GM12878 (cell line): ENCODE data around the gene NUTM1. TPM values are rescaled to one million over a fixed set of nuclear protein-coding genes. Genes with fewer than 3 reads are reported as not detected.
A peak's percentile ranks its signal among the peaks of the same experiment; 100 is the strongest.

ENCODE experiments used
- ATF7 ChIP-seq: fragments of 450-650 bp; IDR thresholded peaks from 2 replicates; pipeline ENCODE4 v1.6.1; 2016; ENCODE audit warnings: low read depth, mild to moderate bottlenecking
- BMI1 ChIP-seq: fragments of 450-650 bp; IDR thresholded peaks from 2 replicates; pipeline ENCODE4 v1.6.1; 2016; ENCODE audit warnings: mild to moderate bottlenecking, moderate library complexity, borderline replicate concordance
- CBFB ChIP-seq: IDR thresholded peaks from 2 replicates; pipeline ENCODE4 v1.6.1; 2016; ENCODE audit warnings: antibody characterized with exemption, low read depth
- DPF2 ChIP-seq: fragments of 450-650 bp; IDR thresholded peaks from 2 replicates; pipeline ENCODE4 v1.6.1; 2017; ENCODE audit warnings: mild to moderate bottlenecking
- ETV6 ChIP-seq, 2 experiments: fragments of 450-650 bp in 1 of 2; IDR thresholded peaks in 1 of 2; conservative IDR thresholded peaks in 1 of 2; 2 replicates each; pipeline ENCODE4 v1.6.1; 2014; ENCODE audit warnings: antibody characterized with exemption in 1 of 2, borderline replicate concordance in 1 of 2, low read depth in 1 of 2, mild to moderate bottlenecking in 1 of 2, moderate library complexity in 1 of 2
- KAT2A ChIP-seq: conservative IDR thresholded peaks from 2 replicates; pipeline ENCODE4 v1.6.1; 2011; ENCODE audit warnings: low read depth, low read length; ENCODE audit not compliant: control insufficient read depth
- KDM1A ChIP-seq: fragments of 200-600 bp; sonication (generic); IDR thresholded peaks from 2 replicates; pipeline ENCODE4 v1.6.1; 2016; ENCODE audit warnings: borderline replicate concordance
- MEF2A ChIP-seq: IDR thresholded peaks from 2 replicates; pipeline ENCODE4 v1.6.1; 2011; ENCODE audit warnings: low read depth, mild to moderate bottlenecking, low read length, moderate library complexity; ENCODE audit not compliant: insufficient read depth
- NKRF ChIP-seq: fragments of 450-650 bp; conservative IDR thresholded peaks from 2 replicates; pipeline ENCODE4 v1.6.1; 2017; ENCODE audit warnings: mild to moderate bottlenecking, moderate library complexity
- NRF1 ChIP-seq: conservative IDR thresholded peaks from 2 replicates; pipeline ENCODE4 v1.6.1; 2011; ENCODE audit warnings: mild to moderate bottlenecking, low read depth, low read length, improper control_type of control experiment
- RAD51 ChIP-seq: fragments of 450-650 bp; IDR thresholded peaks from 2 replicates; pipeline ENCODE4 v1.6.1; 2016; ENCODE audit warnings: moderate library complexity, mild to moderate bottlenecking, inconsistent platforms
- RB1 ChIP-seq: fragments of 450-650 bp; formaldehyde crosslinking; IDR thresholded peaks from 2 replicates; pipeline ENCODE4 v1.6.1; 2017; ENCODE audit warnings: mild to moderate bottlenecking, borderline replicate concordance
- SP1 ChIP-seq: IDR thresholded peaks from one replicate; pipeline ENCODE4 v1.6.1; 2011; ENCODE audit warnings: low read depth, low read length
- SRF ChIP-seq, 2 experiments: IDR thresholded peaks; 2 replicates each; pipeline ENCODE4 v1.6.1; 2011; ENCODE audit warnings: low read depth in 2 of 2, low read length in 2 of 2, mild to moderate bottlenecking in 1 of 2, moderate library complexity in 1 of 2
- SUPT20H ChIP-seq: IDR thresholded peaks from 2 replicates; pipeline ENCODE4 v1.6.1; 2011; ENCODE audit warnings: low read depth, mild to moderate bottlenecking, low read length, moderate library complexity, borderline replicate concordance; ENCODE audit not compliant: control insufficient read depth
- TARDBP ChIP-seq: IDR thresholded peaks from 2 replicates; pipeline ENCODE4 v1.6.1; 2016; ENCODE audit warnings: borderline replicate concordance
- TBL1XR1 ChIP-seq: IDR thresholded peaks from 2 replicates; pipeline ENCODE4 v1.6.1; 2012; ENCODE audit warnings: low read depth, low read length, improper control_type of control experiment
- TCF7 ChIP-seq: IDR thresholded peaks from 2 replicates; pipeline ENCODE4 v1.6.1; 2014; ENCODE audit warnings: antibody characterized with exemption, borderline replicate concordance
- ZBTB4 ChIP-seq: fragments of 450-650 bp; formaldehyde crosslinking; IDR thresholded peaks from 2 replicates; pipeline ENCODE4 v1.4.0; 2022; ENCODE audit warnings: mild to moderate bottlenecking, moderate library complexity
- ZNF384 ChIP-seq: IDR thresholded peaks from 2 replicates; pipeline ENCODE4 v1.6.1; 2012; ENCODE audit warnings: low read depth, mild to moderate bottlenecking, low read length, improper control_type of control experiment, borderline replicate concordance
- polyA plus RNA-seq, 11 experiments: library from polyadenylated mRNA; depleted of rRNA in 4 of 11; unstranded in 6 of 11; stranded (reverse) in 5 of 11; fragments of >200 nt; fragmentation: Nextera tagmentation in 4 of 11; fragmentation: Illumina TruSeq in 1 of 11; extraction: Ambion mirVana in 4 of 11; extraction: Trizol in 1 of 11; gene quantifications; 1 replicate in 1 of 11; 2 replicates in 10 of 11; pipeline versions ENCODE4 v1.2.1 to v1.2.3, GENCODE V29; 2011 to 2016; ENCODE audit warnings: inconsistent platforms in 2 of 11, missing spikeins in 2 of 11, low read depth in 1 of 11
- total RNA-seq, 4 experiments: library from RNA; depleted of rRNA in 3 of 4; stranded (reverse); fragments of >200 nt in 3 of 4; fragmentation: Illumina TruSeq in 1 of 4; extraction: Trizol in 1 of 4; gene quantifications; 2 replicates each; pipeline versions ENCODE4 v1.2.1 to v1.2.3, GENCODE V29; 2013 to 2021
- TF ChIP-seq, protein P1 (sequence below): fragments of 450-650 bp; IDR thresholded peaks from 2 replicates; pipeline ENCODE4 v1.6.1; 2016; ENCODE audit warnings: mild to moderate bottlenecking, moderate library complexity, borderline replicate concordance

The NUTM1 gene
- total and polyA plus RNA-seq, 10 of the 15 experiments (the other 5 are each of a cell fraction or from before 2014, with no cell fraction given), result under 0.01 to 0.05 TPM; not detected in 8

- TF ChIP-seq KDM1A (no peak), ATF7 (no peak; the same call in 1 of the 2 replicates), NKRF (no peak), SRF (IDR thresholded peaks at IDR 0.05; ENCODE audit: low read depth in 2 of 2, low read length in 2 of 2) (no peak), ETV6 (conservative IDR thresholded peaks at IDR 0.05 in 1 of 2, IDR thresholded peaks at IDR 0.05 in 1 of 2; ENCODE audit: borderline replicate concordance in 1 of 2, low read depth in 1 of 2) (peak in 1 of 2 experiments; percentile 85; a peak in 2 of 4 replicates), SP1 (no peak), TARDBP (no peak), BMI1 (no peak), ZBTB4 (CRISPR knock-in tag) (no peak), DPF2 (no peak), RB1 (no peak), ZNF384 (no peak), KAT2A (no peak), RAD51 (no peak), TBL1XR1 (no peak), TCF7 (peak; percentile 64; the same call in 1 of the 2 replicates), NRF1 (no peak), MEF2A (0 out of 2 replicates have a peak, but pooled peaks have one; percentile 29), CBFB (no peak), SUPT20H (no peak)
- TF ChIP-seq, protein P1, sequence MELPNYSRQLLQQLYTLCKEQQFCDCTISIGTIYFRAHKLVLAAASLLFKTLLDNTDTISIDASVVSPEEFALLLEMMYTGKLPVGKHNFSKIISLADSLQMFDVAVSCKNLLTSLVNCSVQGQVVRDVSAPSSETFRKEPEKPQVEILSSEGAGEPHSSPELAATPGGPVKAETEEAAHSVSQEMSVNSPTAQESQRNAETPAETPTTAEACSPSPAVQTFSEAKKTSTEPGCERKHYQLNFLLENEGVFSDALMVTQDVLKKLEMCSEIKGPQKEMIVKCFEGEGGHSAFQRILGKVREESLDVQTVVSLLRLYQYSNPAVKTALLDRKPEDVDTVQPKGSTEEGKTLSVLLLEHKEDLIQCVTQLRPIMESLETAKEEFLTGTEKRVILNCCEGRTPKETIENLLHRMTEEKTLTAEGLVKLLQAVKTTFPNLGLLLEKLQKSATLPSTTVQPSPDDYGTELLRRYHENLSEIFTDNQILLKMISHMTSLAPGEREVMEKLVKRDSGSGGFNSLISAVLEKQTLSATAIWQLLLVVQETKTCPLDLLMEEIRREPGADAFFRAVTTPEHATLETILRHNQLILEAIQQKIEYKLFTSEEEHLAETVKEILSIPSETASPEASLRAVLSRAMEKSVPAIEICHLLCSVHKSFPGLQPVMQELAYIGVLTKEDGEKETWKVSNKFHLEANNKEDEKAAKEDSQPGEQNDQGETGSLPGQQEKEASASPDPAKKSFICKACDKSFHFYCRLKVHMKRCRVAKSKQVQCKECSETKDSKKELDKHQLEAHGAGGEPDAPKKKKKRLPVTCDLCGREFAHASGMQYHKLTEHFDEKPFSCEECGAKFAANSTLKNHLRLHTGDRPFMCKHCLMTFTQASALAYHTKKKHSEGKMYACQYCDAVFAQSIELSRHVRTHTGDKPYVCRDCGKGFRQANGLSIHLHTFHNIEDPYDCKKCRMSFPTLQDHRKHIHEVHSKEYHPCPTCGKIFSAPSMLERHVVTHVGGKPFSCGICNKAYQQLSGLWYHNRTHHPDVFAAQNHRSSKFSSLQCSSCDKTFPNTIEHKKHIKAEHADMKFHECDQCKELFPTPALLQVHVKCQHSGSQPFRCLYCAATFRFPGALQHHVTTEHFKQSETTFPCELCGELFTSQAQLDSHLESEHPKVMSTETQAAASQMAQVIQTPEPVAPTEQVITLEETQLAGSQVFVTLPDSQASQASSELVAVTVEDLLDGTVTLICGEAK, result no peak
These were observed 7.7 kb upstream of the NUTM1 start (continued) for GRCh38 chr15:34335176-34336032.
